ENCODE measurements around the gene TNRC6C. TPM values are rescaled to one million over a fixed set of nuclear protein-coding genes. Genes with fewer than 3 reads are reported as not detected.

The TNRC6C gene
- total and polyA plus RNA-seq, 7 donors: 0.92 to 22.1 (median 6.3) TPM

DNA sequence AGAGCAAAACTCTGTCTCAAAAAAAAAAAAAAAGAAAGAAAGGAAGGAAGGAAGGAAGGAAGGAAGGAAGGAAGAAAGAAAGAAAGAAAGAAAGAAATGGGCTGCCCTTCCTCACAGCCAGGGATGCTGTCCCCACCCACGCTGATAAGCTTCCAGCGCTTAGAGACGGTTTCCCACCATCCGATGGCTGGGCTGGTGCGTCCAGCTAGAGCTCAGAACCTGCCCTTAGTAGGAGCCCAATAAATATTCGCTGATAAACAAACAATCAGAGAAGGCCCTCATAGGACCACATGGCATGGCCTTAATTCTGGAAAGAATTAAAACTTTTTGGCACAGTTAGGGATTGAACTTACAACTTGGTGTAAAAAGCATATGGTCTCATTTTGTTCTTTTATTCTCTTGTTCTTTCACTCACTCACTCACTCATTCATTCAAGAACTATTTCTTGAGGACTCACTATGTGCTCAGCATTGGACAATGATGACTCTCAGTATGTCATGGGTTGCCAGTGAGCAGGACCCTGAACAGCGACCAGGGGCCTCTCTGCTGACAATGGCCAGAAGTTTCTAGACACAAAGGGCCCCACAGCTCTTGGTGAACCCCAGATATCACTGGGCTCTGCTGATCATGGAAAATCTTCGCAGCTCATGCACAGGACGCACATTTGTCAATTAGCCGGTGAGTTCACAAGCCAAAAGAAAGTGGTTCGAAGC is 32.5 kb upstream of the TNRC6C start:
- Histone ChIP-seq H3K4me1 (no peaks in the 10 kb centered on the region), H3K27me3 (no peaks in the 10 kb centered on the region), H3K9me3 (no peaks in the 10 kb centered on the region), H3K36me3 (no peaks in the 10 kb centered on the region), H3K4me3 (no peak overlapping the region), H3K27ac (no peak overlapping the region)
- TF ChIP-seq, protein P1, sequence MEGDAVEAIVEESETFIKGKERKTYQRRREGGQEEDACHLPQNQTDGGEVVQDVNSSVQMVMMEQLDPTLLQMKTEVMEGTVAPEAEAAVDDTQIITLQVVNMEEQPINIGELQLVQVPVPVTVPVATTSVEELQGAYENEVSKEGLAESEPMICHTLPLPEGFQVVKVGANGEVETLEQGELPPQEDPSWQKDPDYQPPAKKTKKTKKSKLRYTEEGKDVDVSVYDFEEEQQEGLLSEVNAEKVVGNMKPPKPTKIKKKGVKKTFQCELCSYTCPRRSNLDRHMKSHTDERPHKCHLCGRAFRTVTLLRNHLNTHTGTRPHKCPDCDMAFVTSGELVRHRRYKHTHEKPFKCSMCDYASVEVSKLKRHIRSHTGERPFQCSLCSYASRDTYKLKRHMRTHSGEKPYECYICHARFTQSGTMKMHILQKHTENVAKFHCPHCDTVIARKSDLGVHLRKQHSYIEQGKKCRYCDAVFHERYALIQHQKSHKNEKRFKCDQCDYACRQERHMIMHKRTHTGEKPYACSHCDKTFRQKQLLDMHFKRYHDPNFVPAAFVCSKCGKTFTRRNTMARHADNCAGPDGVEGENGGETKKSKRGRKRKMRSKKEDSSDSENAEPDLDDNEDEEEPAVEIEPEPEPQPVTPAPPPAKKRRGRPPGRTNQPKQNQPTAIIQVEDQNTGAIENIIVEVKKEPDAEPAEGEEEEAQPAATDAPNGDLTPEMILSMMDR (IDR thresholded peaks at IDR 0.05): no peak
- no peak for TF ChIP-seq POLR2A (IDR thresholded peaks at IDR 0.05)
- peak; percentile 17 for DNase-seq
- intact Hi-C loops (cut with DNase I): no loop called here
- WGBS, 2 donors: 90 to 92% methylated on average over 11 of the region's 11 CpGs

DNA sequence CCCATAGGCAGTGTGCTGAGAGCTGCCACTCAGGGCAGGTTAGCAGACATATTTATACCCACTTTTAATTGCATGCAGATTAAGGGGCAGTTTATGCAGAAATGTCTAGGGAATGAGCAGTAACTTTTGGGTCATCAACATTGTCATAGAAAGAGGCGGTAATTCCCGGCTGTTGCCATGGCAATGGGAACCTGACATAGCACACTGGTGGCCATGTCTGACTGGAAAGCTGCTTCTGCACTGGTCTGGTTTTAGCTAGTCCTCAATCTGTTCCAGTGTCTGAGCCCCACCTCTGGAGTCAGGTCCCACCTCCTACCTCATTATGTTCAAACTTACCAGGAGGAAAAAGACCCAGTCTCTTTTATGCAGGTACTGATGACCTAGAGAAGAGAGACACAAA is 31.5 kb upstream of the TNRC6C start:
- H3K4me1 ChIP-seq: no peaks in the 10 kb centered on the region
- no peak overlapping the region for H3K27ac ChIP-seq
- DNase-seq: peak; percentile 5
- no peaks in the 10 kb centered on the region for H3K36me3 ChIP-seq
- no peak overlapping the region for H3K4me3 ChIP-seq
- H3K9me3 ChIP-seq: no peaks in the 10 kb centered on the region
- WGBS, 2 donors: 73 to 83% methylated on average over 2 of the region's 2 CpGs
- intact Hi-C loops (cut with DNase I): no loop called here
- peaks cover 0 to 3% (median 0%) of the 10 kb centered on the region in 3 donors for H3K27me3 ChIP-seq
- TF ChIP-seq EP300 (IDR thresholded peaks at IDR 0.05) (no peak), POLR2AphosphoS5 (IDR thresholded peaks at IDR 0.05) (no peak), POLR2A (IDR thresholded peaks at IDR 0.05) (no peak)
- TF ChIP-seq, protein P1 (IDR thresholded peaks at IDR 0.05): no peak

DNA sequence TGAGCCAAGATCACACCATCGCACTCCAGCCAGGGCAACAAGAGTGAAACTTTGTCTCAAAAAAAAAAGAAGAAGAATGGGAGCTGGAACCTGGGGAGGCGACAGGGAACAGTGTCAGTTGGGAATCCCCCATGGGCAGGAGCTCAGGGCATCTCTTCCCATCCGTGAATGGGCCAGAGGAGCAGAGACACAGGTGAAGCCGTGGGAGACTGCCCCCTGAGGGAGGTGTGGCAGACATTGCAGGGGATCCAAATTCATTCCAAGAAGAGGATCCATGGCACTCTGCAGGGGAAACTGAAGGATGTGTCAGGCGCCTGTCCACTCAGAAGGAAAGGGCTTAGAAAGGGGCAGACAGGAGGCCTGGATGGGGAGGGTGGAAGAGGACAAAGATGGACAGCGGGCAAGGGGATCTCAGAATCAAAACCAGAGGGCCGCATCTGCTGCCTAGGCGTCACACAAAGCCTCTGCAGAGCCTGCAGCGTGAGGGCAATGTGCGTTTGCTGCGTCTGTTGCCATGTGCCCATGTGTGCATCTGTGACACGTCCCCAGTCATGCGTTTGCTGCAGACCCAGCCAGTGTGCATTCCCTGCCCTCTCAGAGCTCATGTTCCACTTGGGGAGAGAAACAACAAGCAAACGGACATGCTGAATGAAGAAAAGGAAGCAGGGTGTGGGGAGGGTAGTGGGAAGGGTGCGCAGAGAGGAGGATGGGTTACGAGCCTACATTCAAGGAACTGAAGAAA is 30.6 kb upstream of the TNRC6C start:
- WGBS, 2 donors: 82 to 88% methylated on average over 16 of the region's 16 CpGs
- Histone ChIP-seq H3K27me3 (peaks cover 0 to 3% (median 0%) of the 10 kb centered on the region in 3 donors), H3K9me3 (no peaks in the 10 kb centered on the region), H3K27ac (no peak overlapping the region), H3K4me1 (no peaks in the 10 kb centered on the region), H3K4me3 (no peak overlapping the region), H3K36me3 (no peaks in the 10 kb centered on the region)
- peak; percentile 35 for DNase-seq
- intact Hi-C loops (cut with DNase I): no loop called here
- TF ChIP-seq, protein P1 (IDR thresholded peaks at IDR 0.05): no peak
- TF ChIP-seq POLR2AphosphoS5 (IDR thresholded peaks at IDR 0.05) (no peak), EP300 (IDR thresholded peaks at IDR 0.05) (no peak), POLR2A (IDR thresholded peaks at IDR 0.05) (no peak)

DNA sequence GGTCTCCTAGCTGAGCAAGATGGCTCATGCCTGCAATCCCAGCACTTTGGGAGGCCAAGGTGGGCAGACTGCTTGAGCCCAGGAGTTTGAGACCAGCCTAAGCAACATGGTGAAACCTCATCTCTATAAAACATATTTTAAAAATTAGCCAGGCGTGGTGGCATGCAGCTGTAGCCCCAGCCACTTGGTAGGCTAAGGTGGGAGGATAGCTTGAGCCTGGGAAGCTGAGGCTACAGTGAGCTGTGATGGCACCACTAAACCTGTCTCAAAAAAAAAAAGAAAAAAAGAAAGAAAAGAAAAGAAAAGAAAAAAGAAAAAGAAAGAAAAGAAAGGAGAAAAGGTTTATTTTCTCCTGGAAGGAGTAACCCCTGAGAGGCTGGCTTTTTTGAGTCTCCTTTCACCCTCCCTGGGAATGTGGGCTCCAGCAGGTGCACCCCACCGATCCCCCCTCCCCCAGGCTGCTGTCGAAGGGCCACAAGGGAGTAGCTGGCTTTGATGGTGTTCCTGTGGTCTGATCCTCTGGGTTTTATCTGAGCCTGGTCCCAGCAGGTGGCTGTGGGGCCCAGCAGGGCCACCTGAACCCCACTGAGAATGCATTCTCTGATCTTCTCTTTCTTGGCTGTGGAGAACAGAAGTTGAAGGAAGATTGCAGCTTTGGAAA is 29.9 kb upstream of the TNRC6C start:
- WGBS, 2 donors: 64 to 80% methylated on average over 3 of the region's 3 CpGs
- H3K27me3 ChIP-seq: peaks cover 0 to 3% (median 0%) of the 10 kb centered on the region in 3 donors
- no peaks in the 10 kb centered on the region for H3K4me1 ChIP-seq
- TF ChIP-seq, protein P1 (IDR thresholded peaks at IDR 0.05): no peak
- TF ChIP-seq EP300 (IDR thresholded peaks at IDR 0.05) (no peak), POLR2AphosphoS5 (IDR thresholded peaks at IDR 0.05) (no peak)
- peak; percentile 41 for DNase-seq
- no peak overlapping the region for H3K4me3 ChIP-seq
- no peaks in the 10 kb centered on the region for H3K9me3 ChIP-seq
- intact Hi-C loops (cut with DNase I): no loop called here
- H3K27ac ChIP-seq: no peak overlapping the region
- H3K36me3 ChIP-seq: no peaks in the 10 kb centered on the region

Measured in sigmoid colon (tissue), 7 donors.